DND-41 (cell line): ENCODE results near the gene CD180.
"Not testable (repeated sequence)": the region's sequence is repeated elsewhere in the genome, so short reads cannot be mapped to it uniquely, and the experiment has no call there.

Experiments
- ATAC-seq: fragments of 200-7000 bp; cut with Tn5 transposase; 3 replicates; pipeline ENCODE4 v1.9.1; 2021; ENCODE audit warnings: low read depth; ENCODE audit not compliant: insufficient read depth
- DNase-seq: peaks from one replicate; pipeline ENCODE4 v3.0.0-alpha.2; 2020
- H2AFZ ChIP-seq: 2 replicates; pipeline ENCODE4 v1.6.0; 2012; ENCODE audit warnings: low read depth, low read length
- H3K27ac ChIP-seq: 2 replicates; pipeline ENCODE4 v1.5.1; 2012; ENCODE audit warnings: low read length, inconsistent platforms
- H3K27me3 ChIP-seq: fragments of 200-600 bp; sonication (generic); 2 replicates; pipeline ENCODE4 v1.6.0; 2012; ENCODE audit warnings: low read length, mild to moderate bottlenecking, inconsistent platforms; ENCODE audit not compliant: insufficient read depth, poor library complexity
- H3K36me3 ChIP-seq: 2 replicates; pipeline ENCODE4 v1.5.1; 2012; ENCODE audit warnings: low read length, inconsistent platforms; ENCODE audit not compliant: insufficient read depth
- H3K4me1 ChIP-seq: 2 replicates; pipeline ENCODE4 v1.5.1; 2012; ENCODE audit warnings: mild to moderate bottlenecking, low read length; ENCODE audit not compliant: insufficient read depth
- H3K4me2 ChIP-seq: 2 replicates; pipeline ENCODE4 v1.6.0; 2012; ENCODE audit warnings: mild to moderate bottlenecking, moderate library complexity, low read length, inconsistent platforms; ENCODE audit not compliant: insufficient read depth
- H3K4me3 ChIP-seq, 2 experiments: fragments of 200-600 bp in 1 of 2; shearing (Covaris generic) in 1 of 2; 2 replicates each; pipeline ENCODE4 v1.5.1; 2012 to 2016; ENCODE audit warnings: inconsistent platforms in 2 of 2, low read length in 2 of 2, mild to moderate bottlenecking in 2 of 2, low read depth in 1 of 2, moderate library complexity in 1 of 2
- H3K79me2 ChIP-seq: 2 replicates; pipeline ENCODE4 v1.6.0; 2012; ENCODE audit warnings: low read length, inconsistent platforms; ENCODE audit not compliant: insufficient read depth
- H3K9ac ChIP-seq: 2 replicates; pipeline ENCODE4 v1.6.0; 2012; ENCODE audit warnings: low read depth, mild to moderate bottlenecking, inconsistent platforms, low read length, moderate library complexity
- H3K9me3 ChIP-seq: 2 replicates; pipeline ENCODE4 v1.5.1; 2012; ENCODE audit warnings: low read length, moderate library complexity, mild to moderate bottlenecking, inconsistent platforms; ENCODE audit not compliant: insufficient read depth, severe bottlenecking
- H4K20me1 ChIP-seq: 2 replicates; pipeline ENCODE4 v1.6.0; 2012; ENCODE audit warnings: low read length; ENCODE audit not compliant: insufficient read depth
- CTCF ChIP-seq: IDR thresholded peaks from 2 replicates; pipeline ENCODE4 v1.5.1; 2012; ENCODE audit warnings: borderline replicate concordance, low read length, moderate library complexity, mild to moderate bottlenecking; ENCODE audit not compliant: poor library complexity, severe bottlenecking; ENCODE audit errors: extremely low read depth
- EZH2 ChIP-seq: IDR thresholded peaks from 3 replicates; pipeline ENCODE4 v1.6.1; 2012; ENCODE audit warnings: borderline replicate concordance, low read depth, mild to moderate bottlenecking, moderate library complexity, low read length, inconsistent platforms; ENCODE audit not compliant: severe bottlenecking

The CD180 gene

GRCh38 chr5:67176936-67177335 is 19.7 kb downstream of the CD180 start:
- Histone ChIP-seq H3K4me1 (peaks cover 38% of the 10 kb centered on the region), H4K20me1 (no peaks in the 10 kb centered on the region), H3K4me3 (peak overlapping the region in 1 of 2 experiments; percentile 5; a peak in 1 of 4 replicates), H3K4me2 (no peak overlapping the region), H3K9ac (no peak overlapping the region), H3K79me2 (no peaks in the 10 kb centered on the region), H3K9me3 (peaks cover 10% of the 10 kb centered on the region), H3K27ac (peak overlapping the region; percentile 32), H3K27me3 (no peaks in the 10 kb centered on the region), H2AFZ (no peak overlapping the region), H3K36me3 (0 out of 2 replicates have a peak, but pooled peaks cover 4% of the 10 kb centered on the region)
- no peak for DNase-seq
- ATAC-seq, result no peak
- TF ChIP-seq EZH2 (no peak), CTCF (no peak)

- no peaks in the 10 kb centered on the region for H3K79me2 ChIP-seq
- peaks cover 10% of the 10 kb centered on the region for H3K9me3 ChIP-seq
Measured at GRCh38 chr5:67173959-67174358, 22.6 kb downstream of the CD180 start.

GRCh38 chr5:67173351-67173750 is 23.2 kb downstream of the CD180 start:
- not testable (repeated sequence) for H3K9ac ChIP-seq, ATAC-seq, H3K4me1 ChIP-seq, H3K27me3 ChIP-seq, H2AFZ ChIP-seq, H3K4me2 ChIP-seq, H3K36me3 ChIP-seq, H3K27ac ChIP-seq, H3K4me3 ChIP-seq, DNase-seq, H3K9me3 ChIP-seq, H3K79me2 ChIP-seq, H4K20me1 ChIP-seq

More at GRCh38 chr5:67173959-67174358, 22.6 kb downstream of the CD180 start:
- no peak overlapping the region for H3K4me2 ChIP-seq
- H3K4me1 ChIP-seq, result peaks cover 8% of the 10 kb centered on the region
- TF ChIP-seq EZH2, result no peak
- TF ChIP-seq CTCF, result no peak
- no peaks in the 10 kb centered on the region for H3K27me3 ChIP-seq
- H3K4me3 ChIP-seq, result no peak overlapping the region
- no peak overlapping the region for H3K9ac ChIP-seq
- DNase-seq (no peak), ATAC-seq (no peak)
- H3K27ac ChIP-seq, result no peak overlapping the region
- no peaks in the 10 kb centered on the region for H4K20me1 ChIP-seq
- H2AFZ ChIP-seq, result no peak overlapping the region
- 0 out of 2 replicates have a peak, but pooled peaks cover 4% of the 10 kb centered on the region for H3K36me3 ChIP-seq

- no peak for ATAC-seq
- H4K20me1 ChIP-seq, result no peaks in the 10 kb centered on the region
- H3K36me3 ChIP-seq, result no peaks in the 10 kb centered on the region; the same call in 1 of the 2 replicates
- no peaks in the 10 kb centered on the region for H3K27me3 ChIP-seq
- H3K79me2 ChIP-seq, result peaks cover 13% of the 10 kb centered on the region
- no peak for DNase-seq
- no peak overlapping the region for H2AFZ ChIP-seq
- TF ChIP-seq CTCF (no peak), EZH2 (no peak)
- H3K27ac ChIP-seq, result no peak overlapping the region
- peaks cover 19% of the 10 kb centered on the region for H3K4me1 ChIP-seq
- no peak overlapping the region for H3K4me2 ChIP-seq
- H3K9me3 ChIP-seq, result no peaks in the 10 kb centered on the region
- H3K9ac ChIP-seq, result no peak overlapping the region
- H3K4me3 ChIP-seq, result no peak overlapping the region
Measured at GRCh38 chr5:67170767-67171166, 25.8 kb downstream of the CD180 start.
